ENCODE measurements around the gene GRIP1. TPM values are rescaled to one million over a fixed set of nuclear protein-coding genes. Genes with fewer than 3 reads are reported as not detected.

The GRIP1 gene
- total RNA-seq, 2 experiments from 2014 or later: 5.4 TPM

GRCh38 chr12:66594688-66595087 lies 84.2 kb downstream of the GRIP1 start:
- ChIA-PET POLR2A (no interaction called here), CTCF (no interaction called here)
- Mint-ChIP-seq H3K27ac (no peak overlapping the region), H3K9me3 (no peaks in the 10 kb centered on the region), H3K4me1 (ENCODE audit: low read depth) (no peaks in the 10 kb centered on the region), H3K4me3 (no peak overlapping the region), H3K27me3 (no peaks in the 10 kb centered on the region), H3K36me3 (ENCODE audit: low read depth) (no peaks in the 10 kb centered on the region)
- no peaks in the 10 kb centered on the region for H3K9me3 ChIP-seq (ENCODE audit: control insufficient read depth in 1 of 2, insufficient read depth in 1 of 2, low read length in 2 of 2)
- no peaks in the 10 kb centered on the region for H3K4me1 ChIP-seq (ENCODE audit: insufficient read depth, low read length)
- ATAC-seq (ENCODE audit: poor library complexity) (no peak), DNase-seq (no peak)
- no peaks in the 10 kb centered on the region for H3K36me3 ChIP-seq (ENCODE audit: insufficient read depth, low read length)
- H3K27ac ChIP-seq (ENCODE audit: low read depth in 1 of 2, low read length in 2 of 2): no peak overlapping the region
- H3K27me3 ChIP-seq (ENCODE audit: control insufficient read depth in 1 of 2, insufficient read depth in 2 of 2, low read length in 2 of 2): no peaks in the 10 kb centered on the region
- intact Hi-C loops (cut with DNase I, micrococcal nuclease): no loop called here
- TF ChIP-seq CTCF (IDR thresholded peaks at IDR 0.05): no peak
- no peak overlapping the region for H3K4me3 ChIP-seq (ENCODE audit: low read length)

- no peak for TF ChIP-seq CTCF (IDR thresholded peaks at IDR 0.05)
- H3K27ac Mint-ChIP-seq: no peak overlapping the region
- H3K4me3 Mint-ChIP-seq: no peak overlapping the region
- no peaks in the 10 kb centered on the region for H3K9me3 ChIP-seq (ENCODE audit: control insufficient read depth in 1 of 2, insufficient read depth in 1 of 2, low read length in 2 of 2)
- H3K4me3 ChIP-seq (ENCODE audit: low read length): no peak overlapping the region
- no peaks in the 10 kb centered on the region for H3K9me3 Mint-ChIP-seq
- ATAC-seq (ENCODE audit: poor library complexity): no peak
- H3K36me3 ChIP-seq (ENCODE audit: insufficient read depth, low read length): no peaks in the 10 kb centered on the region
- CTCF ChIA-PET: no interaction called here
- POLR2A ChIA-PET: no interaction called here
- H3K36me3 Mint-ChIP-seq (ENCODE audit: low read depth): no peaks in the 10 kb centered on the region
- intact Hi-C loops (cut with DNase I, micrococcal nuclease): no loop called here
- H3K27me3 ChIP-seq (ENCODE audit: control insufficient read depth in 1 of 2, insufficient read depth in 2 of 2, low read length in 2 of 2): no peaks in the 10 kb centered on the region
- no peaks in the 10 kb centered on the region for H3K27me3 Mint-ChIP-seq
- no peak overlapping the region for H3K27ac ChIP-seq (ENCODE audit: low read depth in 1 of 2, low read length in 2 of 2)
- no peaks in the 10 kb centered on the region for H3K4me1 Mint-ChIP-seq (ENCODE audit: low read depth)
- DNase-seq: no peak
- H3K4me1 ChIP-seq (ENCODE audit: insufficient read depth, low read length): no peaks in the 10 kb centered on the region
Observed at GRCh38 chr12:66590275-66590985, 88.4 kb downstream of the GRIP1 start.

- no peak for TF ChIP-seq CTCF (IDR thresholded peaks at IDR 0.05)
- Histone ChIP-seq H3K27me3 (ENCODE audit: control insufficient read depth in 1 of 2, insufficient read depth in 2 of 2, low read length in 2 of 2) (no peaks in the 10 kb centered on the region), H3K9me3 (ENCODE audit: control insufficient read depth in 1 of 2, insufficient read depth in 1 of 2, low read length in 2 of 2) (no peaks in the 10 kb centered on the region), H3K36me3 (ENCODE audit: insufficient read depth, low read length) (no peaks in the 10 kb centered on the region), H3K27ac (ENCODE audit: low read depth in 1 of 2, low read length in 2 of 2) (no peak overlapping the region), H3K4me1 (ENCODE audit: insufficient read depth, low read length) (no peaks in the 10 kb centered on the region), H3K4me3 (ENCODE audit: low read length) (no peak overlapping the region)
- ATAC-seq (ENCODE audit: poor library complexity) (no peak), DNase-seq (no peak)
- no peaks in the 10 kb centered on the region for H3K4me1 Mint-ChIP-seq (ENCODE audit: low read depth)
- intact Hi-C loops (cut with DNase I, micrococcal nuclease): no loop called here
- no peaks in the 10 kb centered on the region for H3K36me3 Mint-ChIP-seq (ENCODE audit: low read depth)
- no peak overlapping the region for H3K27ac Mint-ChIP-seq
- H3K4me3 Mint-ChIP-seq: no peak overlapping the region
- H3K27me3 Mint-ChIP-seq: no peaks in the 10 kb centered on the region
- ChIA-PET CTCF (no interaction called here), POLR2A (no interaction called here)
- H3K9me3 Mint-ChIP-seq: no peaks in the 10 kb centered on the region
Observed at GRCh38 chr12:66589095-66589494, 89.8 kb downstream of the GRIP1 start.

All from CD4-positive, alpha-beta T cell (primary cell).